HCT116 (cell line): ENCODE data around the gene EMILIN2. TPM values are rescaled to one million over a fixed set of nuclear protein-coding genes. Genes with fewer than 3 reads are reported as not detected.
A peak's percentile ranks its signal among the peaks of the same experiment; 100 is the strongest.
"Not testable (repeated sequence)": the region's sequence is repeated elsewhere in the genome, so short reads cannot be mapped to it uniquely, and the experiment has no call there.

Source experiments
- ATAC-seq: fragments of 200-7000 bp; cut with Tn5 transposase; 2 replicates; pipeline ENCODE4 v1.9.1; 2020; ENCODE audit warnings: mild to moderate bottlenecking, moderate library complexity
- BruUV-seq: library from RNA; stranded (reverse); fragments of 400-500 nt; replicated peaks from 2 replicates; lab custom pipeline; 2021; lab: Mats Ljungman, UMichigan
- CTCF ChIA-PET: fragments of 300-600 bp; sonication (Branson Sonifier 250); formaldehyde crosslinking; loops from one replicate; lab custom pipeline; 2021; ENCODE audit warnings: antibody characterized with exemption; lab: Charles Lee
- POLR2A ChIA-PET: fragments of 300-600, 350-600 bp; sonication (Branson Sonifier 250); formaldehyde crosslinking; loops from one replicate; lab custom pipeline; 2021; ENCODE audit warnings: antibody characterized with exemption; lab: Charles Lee
- RAD21 ChIA-PET, 2 experiments: fragments of 300-600 bp; sonication (Branson Sonifier 250); formaldehyde crosslinking; loops; one replicate each; lab custom pipeline; 2023; ENCODE audit warnings: low total read pairs in 2 of 2; ENCODE audit not compliant: uncharacterized antibody in 2 of 2, unreplicated experiment in 2 of 2, low non-redundant PET in 1 of 2; lab: Charles Lee
- DNase-seq: peaks from one replicate; pipeline ENCODE4 v3.0.0-alpha.2; 2010; ENCODE audit warnings: low read depth, low spot score
- H2AFZ ChIP-seq: fragments of 200-600 bp; shearing (Covaris generic), sonication (generic); 2 replicates; pipeline ENCODE4 v1.6.1; 2017; ENCODE audit warnings: low read depth, mixed run types, mixed read lengths, antibody characterized with exemption, low read length; ENCODE audit not compliant: poor library complexity, severe bottlenecking
- H3K27ac ChIP-seq: 2 replicates; pipeline ENCODE4 v1.5.1; 2012; ENCODE audit warnings: low read depth, low read length
- H3K27me3 ChIP-seq: fragments of 200-600 bp; sonication (generic); 2 replicates; pipeline ENCODE4 v1.6.1; 2016; ENCODE audit warnings: mixed run types, low read length, mixed read lengths; ENCODE audit not compliant: insufficient read depth
- H3K36me3 ChIP-seq, 2 experiments: fragments of 200-500 bp in 1 of 2; fragments of 200-600 bp in 1 of 2; sonication (Bioruptor generic) in 1 of 2; sonication (generic) in 1 of 2; 2 replicates each; pipeline versions ENCODE4 v1.5.1 to v1.6.1; 2014 to 2016; ENCODE audit warnings: low read length in 2 of 2, inconsistent platforms in 1 of 2, mixed read lengths in 1 of 2, mixed run types in 1 of 2; ENCODE audit not compliant: insufficient read depth in 2 of 2, control insufficient read depth in 1 of 2
- H3K4me1 ChIP-seq, 2 experiments: fragments of 200-600 bp in 1 of 2; sonication (generic) in 1 of 2; 2 replicates each; pipeline versions ENCODE4 v1.5.1 to v1.6.1; 2012 to 2017; ENCODE audit warnings: low read length in 2 of 2, inconsistent platforms in 1 of 2, mild to moderate bottlenecking in 1 of 2, mixed read lengths in 1 of 2, mixed run types in 1 of 2, moderate library complexity in 1 of 2; ENCODE audit not compliant: insufficient read depth in 2 of 2, control insufficient read depth in 1 of 2
- H3K4me2 ChIP-seq: fragments of 200-600 bp; sonication (generic); 2 replicates; pipeline ENCODE4 v1.6.1; 2017; ENCODE audit warnings: mixed run types, low read length, mixed read lengths
- H3K4me3 ChIP-seq, 2 experiments: fragments of 200-600 bp in 1 of 2; sonication (generic) in 1 of 2; replicated peaks in 1 of 2; 2 replicates each; pipeline ENCODE4 v1.5.1; 2011 to 2016; ENCODE audit warnings: low read length in 2 of 2, control low read depth in 1 of 2, low read depth in 1 of 2, mild to moderate bottlenecking in 1 of 2, mixed read lengths in 1 of 2, mixed run types in 1 of 2
- H3K79me2 ChIP-seq: fragments of 200-600 bp; sonication (generic); 2 replicates; pipeline ENCODE4 v1.6.1; 2017; ENCODE audit warnings: mild to moderate bottlenecking, mixed run types, low read length, moderate library complexity, mixed read lengths; ENCODE audit not compliant: insufficient read depth
- H3K9ac ChIP-seq: fragments of 200-600 bp; sonication (generic); 2 replicates; pipeline ENCODE4 v1.6.1; 2016; ENCODE audit warnings: low read length, mixed read lengths
- H3K9me2 ChIP-seq: fragments of 200-600 bp; sonication (generic), shearing (Covaris generic); 2 replicates; pipeline ENCODE4 v1.6.1; 2017; ENCODE audit warnings: mixed run types, mild to moderate bottlenecking, moderate library complexity; ENCODE audit not compliant: insufficient read depth
- H3K9me3 ChIP-seq, 2 experiments: fragments of 200-500 bp in 1 of 2; fragments of 200-600 bp in 1 of 2; sonication (Bioruptor generic) in 1 of 2; sonication (generic) in 1 of 2; 2 replicates each; pipeline ENCODE4 v1.6.1; 2014 to 2017; ENCODE audit warnings: low read length in 2 of 2, mixed read lengths in 2 of 2, inconsistent platforms in 1 of 2, low read depth in 1 of 2, mild to moderate bottlenecking in 1 of 2, mixed run types in 1 of 2, moderate library complexity in 1 of 2; ENCODE audit not compliant: control insufficient read depth in 1 of 2, insufficient read depth in 1 of 2
- H4K20me1 ChIP-seq: fragments of 200-600 bp; sonication (generic), shearing (Covaris generic); 2 replicates; pipeline ENCODE4 v1.6.1; 2017; ENCODE audit warnings: mixed run types, mild to moderate bottlenecking, moderate library complexity; ENCODE audit not compliant: insufficient read depth
- ATF3 ChIP-seq: IDR thresholded peaks from 2 replicates; pipeline ENCODE4 v1.6.1; 2012
- CBX3 ChIP-seq: IDR thresholded peaks from 2 replicates; pipeline ENCODE4 v1.6.1; 2012; ENCODE audit warnings: low read depth
- CTCF ChIP-seq, 3 experiments: fragments of 200-600 bp in 1 of 3; sonication (generic) in 1 of 3; IDR thresholded peaks in 2 of 3; conservative IDR thresholded peaks in 1 of 3; 2 replicates each; pipeline ENCODE4 v1.5.1; 2012 to 2017; ENCODE audit warnings: low read depth in 2 of 3, low read length in 2 of 3, antibody characterized with exemption in 1 of 3, borderline replicate concordance in 1 of 3, control low read depth in 1 of 3, mild to moderate bottlenecking in 1 of 3, mixed read lengths in 1 of 3, mixed run types in 1 of 3, moderate library complexity in 1 of 3; ENCODE audit not compliant: insufficient read depth in 1 of 3
- EGR1 ChIP-seq: IDR thresholded peaks from 2 replicates; pipeline ENCODE4 v1.6.1; 2012; ENCODE audit warnings: low read depth
- EZH2phosphoT487 ChIP-seq: fragments of 200-600 bp; IDR thresholded peaks from 2 replicates; pipeline ENCODE4 v1.6.1; 2018; ENCODE audit warnings: antibody characterized with exemption, borderline replicate concordance
- FOSL1 ChIP-seq: IDR thresholded peaks from 2 replicates; pipeline ENCODE4 v1.6.1; 2012; ENCODE audit warnings: low read depth
- JUND ChIP-seq: IDR thresholded peaks from 2 replicates; pipeline ENCODE4 v1.6.1; 2012
- MAX ChIP-seq: IDR thresholded peaks from 2 replicates; pipeline ENCODE4 v1.6.1; 2012
- POLR2A ChIP-seq: IDR thresholded peaks from 2 replicates; pipeline ENCODE4 v1.7.0; 2011; ENCODE audit warnings: borderline replicate concordance; ENCODE audit not compliant: insufficient read depth, insufficient read length; ENCODE audit errors: extremely low read depth
- POLR2AphosphoS5 ChIP-seq: IDR thresholded peaks from 2 replicates; pipeline ENCODE4 v1.6.1; 2011; ENCODE audit warnings: mild to moderate bottlenecking, low read depth, low read length, moderate library complexity
- SIN3A ChIP-seq: IDR thresholded peaks from 2 replicates; pipeline ENCODE4 v1.6.1; 2012; ENCODE audit warnings: low read depth
- SRF ChIP-seq: IDR thresholded peaks from 2 replicates; pipeline ENCODE4 v1.6.1; 2012; ENCODE audit warnings: low read depth
- TCF7L2 ChIP-seq: IDR thresholded peaks from 2 replicates; pipeline ENCODE4 v1.7.0; 2011; ENCODE audit warnings: borderline replicate concordance, inconsistent platforms; ENCODE audit not compliant: insufficient read depth, insufficient read length; ENCODE audit errors: extremely low read depth
- YY1 ChIP-seq: IDR thresholded peaks from 2 replicates; pipeline ENCODE4 v1.6.1; 2011; ENCODE audit warnings: low read length, low read depth, moderate library complexity, mild to moderate bottlenecking; ENCODE audit not compliant: insufficient replicate concordance; ENCODE audit errors: extremely low read depth
- intact Hi-C: fragments of 100-400 bp; cut with micrococcal nuclease; formaldehyde crosslinking; loops from 2 replicates; pipeline ENCODE4 v1.10.0; 2022
- total RNA-seq: library from RNA; stranded (reverse); gene quantifications from one replicate; pipeline ENCODE4 v1.2.1, GENCODE V29; 2021; ENCODE audit not compliant: unreplicated experiment

Gene EMILIN2
- total RNA-seq, 1 experiment from 2014 or later = 23.4 TPM

GRCh38 chr18:2805970-2806943, 40.5 kb upstream of the EMILIN2 start:
- no peak for DNase-seq
- BruUV-seq = no TSS peak
- intact Hi-C loops = no loop called here

GRCh38 chr18:2808640-2809039, 38.2 kb upstream of the EMILIN2 start:
- DNase-seq, H3K4me1 ChIP-seq, CTCF ChIA-PET, H3K4me2 ChIP-seq, H4K20me1 ChIP-seq, H3K27me3 ChIP-seq, H3K9me2 ChIP-seq, intact Hi-C loops, H3K4me3 ChIP-seq, RAD21 ChIA-PET, H3K36me3 ChIP-seq, H3K79me2 ChIP-seq, H3K9ac ChIP-seq, H3K27ac ChIP-seq, POLR2A ChIA-PET, H2AFZ ChIP-seq, ATAC-seq, H3K9me3 ChIP-seq: not testable (repeated sequence)
- TSS peak; percentile 21 for BruUV-seq

More at GRCh38 chr18:2805970-2806943, 40.5 kb upstream of the EMILIN2 start:
- POLR2A ChIA-PET = no interaction called here
- H3K9ac ChIP-seq = no peak overlapping the region
- H3K27me3 ChIP-seq = no peaks in the 10 kb centered on the region
- RAD21 ChIA-PET = no interaction called here
- TF ChIP-seq FOSL1 (no peak), YY1 (no peak), POLR2AphosphoS5 (no peak), JUND (no peak), POLR2A (no peak), CBX3 (no peak), SIN3A (no peak), SRF (no peak), ATF3 (no peak), EZH2phosphoT487 (no peak), CTCF (IDR thresholded peaks at IDR 0.05 in 2 of 3, conservative IDR thresholded peaks at IDR 0.05 in 1 of 3; ENCODE audit: borderline replicate concordance in 1 of 3, insufficient read depth in 1 of 3, low read depth in 2 of 3, low read length in 2 of 3) (no peak), MAX (no peak), EGR1 (no peak), TCF7L2 (no peak)
- H3K4me2 ChIP-seq = no peak overlapping the region
- H3K9me3 ChIP-seq = no peaks in the 10 kb centered on the region; a peak in 1 of 4 replicates
- no peaks in the 10 kb centered on the region for H3K79me2 ChIP-seq
- no peaks in the 10 kb centered on the region for H3K9me2 ChIP-seq
- H4K20me1 ChIP-seq = no peaks in the 10 kb centered on the region
- peaks cover 3 to 4% of the 10 kb centered on the region in 2 experiments; a peak in 1 of 4 replicates for H3K36me3 ChIP-seq
- H2AFZ ChIP-seq = no peak overlapping the region
- H3K27ac ChIP-seq = no peak overlapping the region
- CTCF ChIA-PET = no interaction called here
- ATAC-seq = no peak
- no peaks in the 10 kb centered on the region for H3K4me1 ChIP-seq
- H3K4me3 ChIP-seq = no peak overlapping the region
